H1 (cell line): ENCODE results near the gene KCNJ10. TPM values are rescaled to one million over a fixed set of nuclear protein-coding genes. Genes with fewer than 3 reads are reported as not detected.

Experiments used
- CTCF ChIA-PET: fragments of 300-600 bp; sonication (Branson Sonifier 250); formaldehyde crosslinking; loops from one replicate; lab custom pipeline; 2021; ENCODE audit not compliant: partially characterized antibody; lab: Charles Lee
- POLR2A ChIA-PET: fragments of 300-600 bp; sonication (Branson Sonifier 250); formaldehyde crosslinking; loops from one replicate; lab custom pipeline; 2021; ENCODE audit warnings: inconsistent platforms; ENCODE audit not compliant: partially characterized antibody; lab: Charles Lee
- DNase-seq, 2 experiments: peaks; one replicate each; pipeline versions ENCODE4 v3.0.0 to v3.0.0-alpha.2; 2010 to 2022; ENCODE audit warnings: low spot score in 2 of 2, low read depth in 1 of 2, mixed read lengths in 1 of 2
- FAIRE-seq: peaks from 2 replicates; lab custom pipeline; 2011; peaks lifted over from hg19 to GRCh38; lab: Jason Lieb, UNC
- H2AFZ ChIP-seq: 2 replicates; pipeline ENCODE4 v1.8.1; 2012; ENCODE audit warnings: low read length, inconsistent platforms
- H2AK5ac ChIP-seq: 2 replicates; pipeline ENCODE4 v1.6.1; 2013; ENCODE audit warnings: low read depth, low read length
- H2BK120ac ChIP-seq: replicated peaks from 2 replicates; pipeline ENCODE3; 2013; ENCODE audit warnings: low read depth, low read length, inconsistent platforms
- H2BK12ac ChIP-seq: 2 replicates; pipeline ENCODE4 v1.6.1; 2013; ENCODE audit warnings: low read depth, low read length
- H2BK15ac ChIP-seq: 2 replicates; pipeline ENCODE4 v1.6.1; 2013; ENCODE audit warnings: low read length
- H2BK20ac ChIP-seq: 2 replicates; pipeline ENCODE4 v1.6.1; 2013; ENCODE audit warnings: low read length
- H2BK5ac ChIP-seq: 2 replicates; pipeline ENCODE4 v1.6.1; 2013; ENCODE audit warnings: low read depth, low read length
- H3K14ac ChIP-seq: 2 replicates; pipeline ENCODE4 v1.6.1; 2013; ENCODE audit warnings: inconsistent platforms; ENCODE audit not compliant: insufficient read length
- H3K18ac ChIP-seq: 2 replicates; pipeline ENCODE4 v1.6.1; 2013; ENCODE audit warnings: low read length; ENCODE audit errors: extremely low read depth
- H3K23ac ChIP-seq: 2 replicates; pipeline ENCODE4 v1.6.1; 2013; ENCODE audit warnings: inconsistent platforms; ENCODE audit not compliant: insufficient read length
- H3K23me2 ChIP-seq: 2 replicates; pipeline ENCODE4 v1.6.1; 2013; ENCODE audit warnings: low read depth, low read length
- H3K27ac ChIP-seq: 2 replicates; pipeline ENCODE4 v1.6.1; 2011; ENCODE audit warnings: low read depth, low read length, inconsistent platforms
- H3K27me3 ChIP-seq, 4 experiments: replicated peaks in 1 of 4; 1 replicate in 1 of 4; 2 replicates in 3 of 4; pipeline versions ENCODE4 v1.6.1 to v1.8.1; 2011 to 2013; ENCODE audit warnings: low read length in 3 of 4, mild to moderate bottlenecking in 3 of 4, inconsistent platforms in 2 of 4, mixed read lengths in 2 of 4, moderate library complexity in 1 of 4; ENCODE audit not compliant: control insufficient read depth in 3 of 4, insufficient read depth in 3 of 4; ENCODE audit errors: extremely low read depth in 1 of 4
- H3K36me3 ChIP-seq, 4 experiments: 2 replicates each; pipeline versions ENCODE4 v1.6.1 to v1.8.1; 2011 to 2013; ENCODE audit warnings: mild to moderate bottlenecking in 4 of 4, low read length in 3 of 4, moderate library complexity in 2 of 4, control low read depth in 1 of 4, inconsistent platforms in 1 of 4; ENCODE audit not compliant: insufficient read depth in 4 of 4, control insufficient read depth in 2 of 4
- H3K4ac ChIP-seq: replicated peaks from 2 replicates; pipeline ENCODE3; 2013; ENCODE audit warnings: low read length, low read depth, mixed read lengths, inconsistent platforms; ENCODE audit not compliant: insufficient read length
- H3K4me1 ChIP-seq, 4 experiments: replicated peaks in 1 of 4; 1 replicate in 1 of 4; 2 replicates in 3 of 4; pipeline versions ENCODE4 v1.6.1 to v1.8.1; 2011 to 2013; ENCODE audit warnings: low read length in 3 of 4, inconsistent platforms in 2 of 4, mixed read lengths in 1 of 4; ENCODE audit not compliant: insufficient read depth in 4 of 4, control insufficient read depth in 3 of 4
- H3K4me2 ChIP-seq, 2 experiments: 2 replicates each; pipeline versions ENCODE4 v1.6.1 to v1.8.1; 2011 to 2013; ENCODE audit warnings: low read depth in 2 of 2, low read length in 2 of 2, control low read depth in 1 of 2, inconsistent platforms in 1 of 2, mild to moderate bottlenecking in 1 of 2; ENCODE audit not compliant: insufficient read depth in 1 of 2
- H3K4me3 ChIP-seq, 4 experiments: fragments of 200-600, 300-600 bp in 1 of 4; sonication (generic), shearing (Covaris generic), sonication (Bioruptor Twin) in 1 of 4; 2 replicates each; pipeline versions ENCODE4 v1.5.1 to v1.8.1; 2011 to 2016; ENCODE audit warnings: low read length in 4 of 4, low read depth in 3 of 4, control low read depth in 2 of 4, inconsistent platforms in 2 of 4, mild to moderate bottlenecking in 2 of 4, mixed read lengths in 1 of 4, moderate library complexity in 1 of 4; ENCODE audit not compliant: insufficient read depth in 2 of 4; ENCODE audit errors: extremely low read depth in 1 of 4
- H3K56ac ChIP-seq: replicated peaks from 2 replicates; pipeline ENCODE3; 2013; ENCODE audit warnings: low read depth, mild to moderate bottlenecking, mixed read lengths, low read length, inconsistent platforms; ENCODE audit not compliant: insufficient read length
- H3K79me1 ChIP-seq: 2 replicates; pipeline ENCODE4 v1.6.1; 2013; ENCODE audit warnings: low read depth, low read length, control low read depth
- H3K79me2 ChIP-seq, 2 experiments: 2 replicates each; pipeline versions ENCODE4 v1.6.1 to v1.8.1; 2012 to 2013; ENCODE audit warnings: low read length in 2 of 2, mild to moderate bottlenecking in 2 of 2, inconsistent platforms in 1 of 2; ENCODE audit not compliant: insufficient read depth in 2 of 2, control insufficient read depth in 1 of 2
- H3K9ac ChIP-seq, 4 experiments: replicated peaks in 1 of 4; 1 replicate in 1 of 4; 2 replicates in 3 of 4; pipeline versions ENCODE4 v1.6.1 to v1.8.1; 2011 to 2013; ENCODE audit warnings: low read depth in 3 of 4, low read length in 3 of 4, control low read depth in 2 of 4, mild to moderate bottlenecking in 2 of 4, moderate library complexity in 2 of 4, inconsistent platforms in 1 of 4; ENCODE audit errors: extremely low read depth in 1 of 4
- H3K9me3 ChIP-seq, 2 experiments: 2 replicates each; pipeline versions ENCODE4 v1.6.1 to v1.8.1; 2012 to 2013; ENCODE audit warnings: mild to moderate bottlenecking in 2 of 2, moderate library complexity in 2 of 2, control low read depth in 1 of 2, inconsistent platforms in 1 of 2, low read depth in 1 of 2, low read length in 1 of 2, mixed read lengths in 1 of 2; ENCODE audit not compliant: insufficient read depth in 2 of 2
- H4K20me1 ChIP-seq, 2 experiments: replicated peaks in 1 of 2; 2 replicates each; pipeline versions ENCODE3 to v1.8.1; 2011 to 2013; ENCODE audit warnings: inconsistent platforms in 2 of 2, low read length in 2 of 2, mild to moderate bottlenecking in 1 of 2; ENCODE audit not compliant: insufficient read depth in 2 of 2, control insufficient read depth in 1 of 2
- H4K5ac ChIP-seq: 2 replicates; pipeline ENCODE4 v1.6.1; 2013; ENCODE audit warnings: low read length, low read depth, mixed read lengths, inconsistent platforms; ENCODE audit not compliant: insufficient read length
- H4K8ac ChIP-seq: 2 replicates; pipeline ENCODE4 v1.8.0; 2013; ENCODE audit warnings: mild to moderate bottlenecking, moderate library complexity, low read length, inconsistent platforms; ENCODE audit not compliant: insufficient read depth; ENCODE audit errors: extremely low read depth
- H4K91ac ChIP-seq: replicated peaks from 2 replicates; pipeline ENCODE3; 2013; ENCODE audit warnings: low read length, mixed read lengths, inconsistent platforms; ENCODE audit not compliant: insufficient read length
- CEBPB ChIP-seq: IDR thresholded peaks from 2 replicates; pipeline ENCODE4 v1.6.1; 2012; ENCODE audit warnings: low read depth, low read length
- CTBP2 ChIP-seq: IDR thresholded peaks from 2 replicates; pipeline ENCODE4 v1.7.0; 2011; ENCODE audit warnings: borderline replicate concordance, mild to moderate bottlenecking, moderate library complexity, mixed read lengths, low read length; ENCODE audit not compliant: insufficient read depth, insufficient read length
- KDM1A ChIP-seq: fragments of 200-600, 300-600 bp; sonication (generic); IDR thresholded peaks from 2 replicates; pipeline ENCODE4 v1.7.1; 2016; ENCODE audit warnings: mild to moderate bottlenecking, low read length, borderline replicate concordance
- YY1 ChIP-seq: IDR thresholded peaks from 2 replicates; pipeline ENCODE4 v1.6.1; 2011; ENCODE audit warnings: low read depth, mild to moderate bottlenecking, low read length
- WGBS, 2 experiments: shearing (Covaris generic) in 1 of 2; methylation state at CpG; one replicate each; pipeline versions ENCODE4 v1.1.6 to v1.1.7; 2013 to 2015; ENCODE audit warnings: low lambda C conversion rate in 2 of 2, mixed read lengths in 2 of 2, inconsistent platforms in 1 of 2, low coverage in 1 of 2, missing lambda C conversion rate in 1 of 2; ENCODE audit not compliant: insufficient replicate concordance in 2 of 2, insufficient coverage in 1 of 2, insufficient read length in 1 of 2; ENCODE audit errors: extremely low coverage in 1 of 2, missing lambda C conversion rate in 1 of 2; 5-methylcytosine and 5-hydroxymethylcytosine counted together
- polyA plus RNA-seq, 7 experiments: library from polyadenylated mRNA; depleted of rRNA in 3 of 7; stranded (reverse) in 5 of 7; unstranded in 2 of 7; fragments of >200 nt in 5 of 7; fragments of 200-250 nt in 2 of 7; gene quantifications; 1 replicate in 5 of 7; 2 replicates in 1 of 7; 4 replicates in 1 of 7; pipeline versions ENCODE4 v1.2.1 to v1.2.3, GENCODE V29; 2011 to 2013; ENCODE audit warnings: missing spikeins in 2 of 7, mixed read lengths in 2 of 7
- total RNA-seq: library from RNA; stranded (reverse); fragmentation: NEBNext Ultra II Directional; extraction: Animal tissue kit (Norgen Biotek cat#: 25700); gene quantifications from 2 replicates; pipeline ENCODE4 v1.2.1, GENCODE V29; 2021

Gene KCNJ10
- total and polyA plus RNA-seq, 2 of the 8 experiments (the other 6 are each of a cell fraction or from before 2014, with no cell fraction given), result 1.7 to 2.4 TPM

GRCh38 chr1:160103658-160104408 lies 33.9 kb upstream of the KCNJ10 start:
- no peaks in the 10 kb centered on the region for H3K27me3 ChIP-seq
- ChIA-PET CTCF (interaction anchor here (0.6 to 7.4 kb wide), 30 partner anchors 12 to 1084 kb away, joined by 3 to 256 read pairs (median 8); partner anchors contain the start of genes ATP1A2, CASQ1, KCNJ9 and PEA15), POLR2A (interaction anchor here (0.6 to 4.2 kb wide), 10 partner anchors 8 to 145 kb away, joined by 3 to 31 read pairs (median 3); partner anchors contain the start of gene ATP1A2)
- no peak overlapping the region for H4K5ac ChIP-seq
- no peak overlapping the region for H3K23ac ChIP-seq
- H2BK20ac ChIP-seq, result peak overlapping the region; percentile 43; the same call in 1 of the 2 replicates
- no peak overlapping the region for H3K4me2 ChIP-seq
- no peaks in the 10 kb centered on the region for H4K20me1 ChIP-seq
- no peak overlapping the region for H2BK15ac ChIP-seq
- H3K27ac ChIP-seq, result no peak overlapping the region
- peak overlapping the region; percentile 32; the same call in 1 of the 2 replicates for H2AK5ac ChIP-seq
- no peak overlapping the region for H3K56ac ChIP-seq
- no peak overlapping the region for H3K4me3 ChIP-seq
- no peaks in the 10 kb centered on the region for H3K36me3 ChIP-seq
- H2AFZ ChIP-seq, result no peak overlapping the region
- 60 to 100% methylated on average over 1 to 6 of the region's 6 CpGs for WGBS, 2 experiments
- peak overlapping the region; percentile 7; the same call in 1 of the 2 replicates for H2BK12ac ChIP-seq
- peak overlapping the region; percentile 22; the same call in 1 of the 2 replicates for H3K18ac ChIP-seq
- DNase-seq, result no peak
- no peak overlapping the region for H2BK120ac ChIP-seq
- no peak overlapping the region for H3K4ac ChIP-seq
- FAIRE-seq, result no peak
- no peak overlapping the region for H3K9ac ChIP-seq
- TF ChIP-seq KDM1A (no peak), CTBP2 (no peak), CEBPB (no peak), YY1 (no peak)
- H4K91ac ChIP-seq, result no peak overlapping the region
- H3K79me1 ChIP-seq, result no peaks in the 10 kb centered on the region
- H3K9me3 ChIP-seq, result no peaks in the 10 kb centered on the region
- no peak overlapping the region for H2BK5ac ChIP-seq
- H3K79me2 ChIP-seq, result no peaks in the 10 kb centered on the region
- H3K4me1 ChIP-seq, result peaks cover 7 to 22% (median 13%) of the 10 kb centered on the region in 4 experiments; a peak in 6 of 7 replicates
- H3K23me2 ChIP-seq, result peaks cover 3% of the 10 kb centered on the region; the same call in 1 of the 2 replicates
- no peak overlapping the region for H4K8ac ChIP-seq
- no peak overlapping the region for H3K14ac ChIP-seq
